ENCODE results near the gene LIME1. TPM values are rescaled to one million over a fixed set of nuclear protein-coding genes. Genes with fewer than 3 reads are reported as not detected.

The LIME1 gene
- total RNA-seq, 1 experiment from 2014 or later = 13.5 TPM

DNA sequence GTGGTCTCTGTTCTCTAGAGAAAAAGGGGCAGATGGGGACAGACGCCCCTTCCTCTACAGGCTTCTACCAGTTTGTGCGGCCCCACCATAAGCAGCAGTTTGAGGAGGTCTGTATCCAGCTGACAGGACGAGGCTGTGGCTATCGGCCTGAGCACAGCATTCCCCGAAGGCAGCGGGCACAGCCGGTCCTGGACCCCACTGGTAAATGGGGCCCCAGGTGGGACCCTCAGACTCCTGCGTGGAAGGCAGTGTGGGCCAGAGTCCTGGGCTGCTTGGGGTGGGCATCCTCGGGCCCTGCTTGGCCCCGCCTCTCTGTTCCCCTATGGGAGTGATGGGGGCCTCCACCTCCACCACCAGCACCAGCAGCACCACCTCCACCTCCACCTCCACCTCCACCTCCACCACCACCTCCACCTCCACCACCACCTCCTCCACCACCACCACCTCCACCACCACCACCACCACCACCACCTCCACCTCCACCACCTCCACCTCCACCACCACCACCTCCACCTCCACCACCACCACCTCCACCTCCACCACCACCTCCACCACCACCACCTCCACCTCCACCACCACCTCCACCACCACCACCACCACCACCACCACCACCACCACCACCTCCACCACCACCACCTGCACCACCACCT is 43.3 kb upstream of the LIME1 start:
- peaks cover 4% of the 10 kb centered on the region for H3K23me2 ChIP-seq (ENCODE audit: insufficient read length, low read depth, low read length, poor library complexity, severe bottlenecking)
- no peaks in the 10 kb centered on the region for H4K20me1 ChIP-seq (ENCODE audit: control insufficient read depth, insufficient read depth, insufficient read length)
- no peaks in the 10 kb centered on the region for H3K27me3 ChIP-seq (ENCODE audit: insufficient read depth, low read length)
- H3K27ac ChIP-seq (ENCODE audit: insufficient read length, low read depth, low read length) = no peak overlapping the region
- H3K79me1 ChIP-seq (ENCODE audit: insufficient read depth, low read depth, low read length, poor library complexity, severe bottlenecking) = no peaks in the 10 kb centered on the region
- WGBS (ENCODE audit: extremely low coverage, insufficient read length, low lambda C conversion rate) = no CpG with 5 or more reads among the region's 10 CpGs
- no peak overlapping the region for H3K14ac ChIP-seq (ENCODE audit: insufficient read depth, low read length)
- H3K4me2 ChIP-seq (ENCODE audit: insufficient read depth, insufficient read length, low read length) = no peak overlapping the region
- no peak overlapping the region for H3K56ac ChIP-seq (ENCODE audit: insufficient read length, low read depth, low read length)
- no peak for DNase-seq
- H3T11ph ChIP-seq (ENCODE audit: low read length) = no peak overlapping the region
- no peaks in the 10 kb centered on the region for H3K79me2 ChIP-seq (ENCODE audit: insufficient read depth, low read length)
- H3K4me3 Mint-ChIP-seq = no peak overlapping the region
- H4K91ac ChIP-seq (ENCODE audit: insufficient read length, low read depth, low read length) = no peak overlapping the region
- no peaks in the 10 kb centered on the region for H3K4me1 ChIP-seq (ENCODE audit: insufficient read depth, low read length)
- H3K18ac ChIP-seq (ENCODE audit: insufficient read length, low read depth, low read length) = no peak overlapping the region
- no peak overlapping the region for H4K8ac ChIP-seq (replicated peaks; ENCODE audit: insufficient read length, low read depth, low read length)
- no peak overlapping the region for H4K5ac ChIP-seq (ENCODE audit: insufficient read length, low read depth, low read length)
- H3K27ac Mint-ChIP-seq = no peak overlapping the region
- H3K4me1 Mint-ChIP-seq = peaks cover 2 to 10% of the 10 kb centered on the region in 2 experiments
- no peak overlapping the region for H2BK15ac ChIP-seq (ENCODE audit: low read depth, low read length)
- H3K23ac ChIP-seq (ENCODE audit: insufficient read length, low read depth, low read length) = no peak overlapping the region
- TF ChIP-seq, protein P1, sequence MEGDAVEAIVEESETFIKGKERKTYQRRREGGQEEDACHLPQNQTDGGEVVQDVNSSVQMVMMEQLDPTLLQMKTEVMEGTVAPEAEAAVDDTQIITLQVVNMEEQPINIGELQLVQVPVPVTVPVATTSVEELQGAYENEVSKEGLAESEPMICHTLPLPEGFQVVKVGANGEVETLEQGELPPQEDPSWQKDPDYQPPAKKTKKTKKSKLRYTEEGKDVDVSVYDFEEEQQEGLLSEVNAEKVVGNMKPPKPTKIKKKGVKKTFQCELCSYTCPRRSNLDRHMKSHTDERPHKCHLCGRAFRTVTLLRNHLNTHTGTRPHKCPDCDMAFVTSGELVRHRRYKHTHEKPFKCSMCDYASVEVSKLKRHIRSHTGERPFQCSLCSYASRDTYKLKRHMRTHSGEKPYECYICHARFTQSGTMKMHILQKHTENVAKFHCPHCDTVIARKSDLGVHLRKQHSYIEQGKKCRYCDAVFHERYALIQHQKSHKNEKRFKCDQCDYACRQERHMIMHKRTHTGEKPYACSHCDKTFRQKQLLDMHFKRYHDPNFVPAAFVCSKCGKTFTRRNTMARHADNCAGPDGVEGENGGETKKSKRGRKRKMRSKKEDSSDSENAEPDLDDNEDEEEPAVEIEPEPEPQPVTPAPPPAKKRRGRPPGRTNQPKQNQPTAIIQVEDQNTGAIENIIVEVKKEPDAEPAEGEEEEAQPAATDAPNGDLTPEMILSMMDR (conservative IDR thresholded peaks at IDR 0.05) = no peak
- H2BK120ac ChIP-seq (ENCODE audit: low read depth, low read length, poor library complexity, severe bottlenecking) = no peak overlapping the region
- H3K4ac ChIP-seq (ENCODE audit: low read depth, low read length) = no peak overlapping the region
- peaks cover 6% of the 10 kb centered on the region for H3K27me3 Mint-ChIP-seq (ENCODE audit: low read depth)
- H3K36me3 Mint-ChIP-seq (ENCODE audit: insufficient read depth in 1 of 3, low read depth in 3 of 3) = peaks cover 14 to 20% (median 17%) of the 10 kb centered on the region in 3 experiments; a peak in 6 of 7 replicates
- no peak overlapping the region for H2BK5ac ChIP-seq (ENCODE audit: insufficient read length, low read length)
- H2BK12ac ChIP-seq (ENCODE audit: insufficient read length, low read depth, low read length) = no peak overlapping the region
- no peak overlapping the region for H2AFZ ChIP-seq (ENCODE audit: low read length)
- H3K9ac ChIP-seq (ENCODE audit: extremely low read depth, insufficient read length, low read length) = no peak overlapping the region
- no peak overlapping the region for H2AK5ac ChIP-seq (ENCODE audit: insufficient read length, low read length)
- H3K9me3 Mint-ChIP-seq = peaks cover 3 to 5% of the 10 kb centered on the region in 2 experiments; a peak in 3 of 5 replicates
- no peak overlapping the region for H2BK20ac ChIP-seq (ENCODE audit: low read depth, low read length, poor library complexity, severe bottlenecking)
- no peaks in the 10 kb centered on the region for H3K9me3 ChIP-seq (ENCODE audit: control insufficient read depth, low read depth, low read length)
